Activated T-cell treated with anti-CD3 and anti-CD28 coated beads, Interleukin-2, amount 50 U/mL, for 24 hours (primary cell): ENCODE data around the gene WDR5.

Source experiments
- DNase-seq: peaks from one replicate; pipeline ENCODE4 v3.0.0-alpha.2; 2020
- H3K27ac Mint-ChIP-seq: 2 replicates; pipeline ENCODE4 v1.8.0; 2020; ENCODE audit warnings: mild to moderate bottlenecking, mixed read lengths
- H3K27me3 Mint-ChIP-seq: 2 replicates; pipeline ENCODE4 v1.8.0; 2020; ENCODE audit warnings: mixed read lengths
- H3K36me3 Mint-ChIP-seq: 2 replicates; pipeline ENCODE4 v1.8.0; 2020; ENCODE audit warnings: low read depth, mixed read lengths
- H3K4me1 Mint-ChIP-seq: 2 replicates; pipeline ENCODE4 v1.8.0; 2020; ENCODE audit warnings: low read depth, mixed read lengths
- H3K4me3 Mint-ChIP-seq: 2 replicates; pipeline ENCODE4 v1.8.0; 2020; ENCODE audit warnings: mild to moderate bottlenecking, moderate library complexity, mixed read lengths
- H3K9me3 Mint-ChIP-seq: 2 replicates; pipeline ENCODE4 v1.8.0; 2020; ENCODE audit warnings: mixed read lengths

Gene WDR5

DNA sequence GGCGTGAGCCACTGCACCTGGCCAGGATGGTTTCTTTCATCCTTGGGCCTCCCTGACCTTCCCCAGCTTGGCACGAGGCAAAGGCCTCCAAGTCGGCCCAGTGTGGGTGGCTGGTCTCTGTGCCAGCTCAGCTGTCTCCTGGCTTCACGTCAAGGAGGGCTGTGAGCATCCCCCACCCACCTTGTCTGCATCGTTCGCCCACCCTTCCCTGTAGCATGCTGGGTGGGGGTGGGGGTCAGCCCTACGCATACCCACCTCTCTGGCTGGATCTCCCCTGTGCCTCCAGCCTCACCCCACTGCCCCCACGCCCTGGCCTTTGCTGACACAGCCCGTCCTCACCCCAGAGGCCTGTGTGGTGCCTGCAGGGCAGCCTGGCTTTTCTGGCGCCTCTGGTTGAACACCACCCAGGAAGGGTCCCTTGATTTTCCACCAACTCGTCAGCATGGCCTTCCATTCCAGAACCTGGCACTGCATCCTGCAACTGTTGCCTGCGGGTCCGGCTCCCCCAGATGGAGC lies 8.8 kb upstream of the WDR5 start:
- Mint-ChIP-seq H3K9me3 (no peaks in the 10 kb centered on the region), H3K27me3 (no peaks in the 10 kb centered on the region), H3K36me3 (no peaks in the 10 kb centered on the region)

DNA sequence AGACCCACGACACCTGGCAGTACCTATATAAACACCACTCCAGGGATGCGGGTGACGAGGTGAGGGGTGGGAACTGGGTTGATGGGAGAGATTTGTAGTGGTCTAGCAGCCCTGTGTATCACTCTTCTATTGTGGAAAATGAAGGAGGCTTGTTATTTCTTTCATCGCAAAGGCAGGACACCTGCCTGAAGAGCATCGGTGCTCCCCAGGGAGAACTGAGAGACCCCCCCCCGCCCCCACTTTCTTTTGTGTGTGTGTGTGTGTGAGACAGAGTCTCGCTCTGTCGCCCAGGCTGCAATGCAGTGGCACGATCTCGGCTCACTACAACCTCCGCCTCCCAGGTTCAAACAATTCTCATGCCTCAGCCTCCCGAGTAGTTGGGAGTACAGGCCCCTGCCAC lies 8.3 kb upstream of the WDR5 start:
- Mint-ChIP-seq H3K9me3 (no peaks in the 10 kb centered on the region), H3K27me3 (no peaks in the 10 kb centered on the region), H3K36me3 (no peaks in the 10 kb centered on the region), H3K4me3 (no peak overlapping the region), H3K4me1 (peaks cover 2% of the 10 kb centered on the region), H3K27ac (no peak overlapping the region)
- no peak for DNase-seq

More for the DNA sequence above, 8.8 kb upstream of the WDR5 start:
- Mint-ChIP-seq H3K4me1 (peaks cover 2% of the 10 kb centered on the region), H3K4me3 (no peak overlapping the region), H3K27ac (no peak overlapping the region)
- DNase-seq: no peak

DNA sequence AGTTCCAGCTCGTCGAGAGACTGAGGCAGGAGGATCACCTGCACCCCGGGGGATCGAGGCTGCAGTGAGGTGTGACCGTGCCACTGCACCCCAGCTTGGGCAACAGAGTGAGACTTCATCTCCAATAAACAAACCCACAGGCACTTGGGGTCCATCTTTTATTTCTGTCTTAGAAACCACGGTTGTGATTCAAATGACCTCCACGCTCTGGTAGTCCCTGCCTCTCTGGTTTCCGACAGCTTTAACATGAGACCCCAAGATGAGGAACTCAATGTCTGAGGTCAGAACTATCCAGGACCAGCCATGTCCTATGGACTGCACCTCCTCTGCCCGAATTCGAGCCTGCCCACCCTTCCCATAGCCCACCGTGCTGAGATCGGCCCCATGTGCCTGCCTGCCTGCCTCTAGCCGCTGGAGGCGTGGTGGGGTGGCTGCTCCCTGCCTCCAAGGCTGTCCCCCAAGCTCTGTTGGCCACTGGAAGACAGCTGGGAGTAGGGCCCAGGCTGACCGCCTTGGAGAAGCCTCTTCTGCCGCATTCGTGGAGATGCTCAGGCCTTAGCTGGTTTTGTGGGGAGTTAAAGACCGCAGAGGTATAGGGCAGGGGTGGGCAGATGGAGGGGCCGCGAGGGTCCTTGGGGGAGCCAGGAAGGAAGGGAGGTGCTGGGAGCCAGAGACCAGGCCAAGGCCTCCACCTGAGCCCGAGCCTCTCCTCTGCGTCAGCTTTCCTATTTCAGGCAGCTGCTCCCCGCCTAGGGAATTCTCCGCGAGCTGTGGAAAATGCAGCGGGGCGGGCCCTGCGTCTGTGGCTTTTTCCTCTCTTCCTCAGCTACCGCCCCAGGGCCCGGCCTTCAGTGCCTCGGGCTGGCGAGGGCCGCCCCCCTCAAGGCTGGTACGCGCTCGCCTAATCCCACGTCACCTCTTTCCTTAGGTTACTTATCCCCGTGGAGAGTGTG lies 6.9 kb upstream of the WDR5 start:
- no peaks in the 10 kb centered on the region for H3K36me3 Mint-ChIP-seq
- no peaks in the 10 kb centered on the region for H3K27me3 Mint-ChIP-seq

DNA sequence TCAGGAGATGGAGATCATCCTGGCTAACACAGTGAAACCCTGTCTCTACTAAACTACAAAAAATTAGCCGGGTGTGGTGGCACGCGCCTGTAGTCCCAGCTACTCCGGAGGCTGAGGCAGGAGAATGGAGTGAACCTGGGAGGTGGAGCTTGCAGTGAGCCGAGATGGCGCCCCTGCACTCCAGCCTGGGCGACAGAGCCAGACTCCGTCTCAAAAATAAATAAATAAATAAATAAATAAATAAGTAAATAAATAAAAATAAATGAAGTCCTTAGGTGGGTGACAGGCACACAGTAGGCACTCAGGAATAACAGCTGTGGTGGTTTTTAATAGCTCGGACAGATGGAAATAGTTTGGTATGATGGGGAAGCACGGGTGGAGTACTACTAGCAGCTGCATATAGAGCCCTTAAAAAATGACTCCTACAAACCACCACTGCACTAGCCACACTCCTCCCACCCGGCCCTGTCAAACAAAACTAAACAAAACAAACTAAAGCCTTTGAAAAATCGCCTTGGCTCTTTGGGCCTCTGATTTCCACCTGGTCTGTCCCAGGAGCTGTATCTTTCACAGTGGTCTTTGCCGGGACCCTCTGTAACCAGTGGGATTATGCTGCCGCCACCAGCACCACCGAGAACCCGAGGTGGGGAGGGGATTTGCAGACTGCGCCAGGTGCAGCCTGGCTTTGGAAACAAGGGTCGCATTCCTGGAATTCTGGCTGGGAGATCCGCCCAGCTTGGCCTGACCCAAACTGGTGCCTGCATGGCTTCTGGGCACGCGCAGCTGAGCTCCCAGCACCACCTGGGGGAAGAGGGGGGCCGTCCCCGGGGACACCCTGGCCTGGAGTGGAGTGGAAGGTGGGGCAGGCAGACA lies 5.1 kb upstream of the WDR5 start:
- Mint-ChIP-seq H3K4me1 (peaks cover 13% of the 10 kb centered on the region), H3K36me3 (peaks cover 3% of the 10 kb centered on the region), H3K27ac (no peak overlapping the region), H3K4me3 (no peak overlapping the region), H3K27me3 (no peaks in the 10 kb centered on the region), H3K9me3 (no peaks in the 10 kb centered on the region)
- no peak for DNase-seq

More for the DNA sequence above, 6.9 kb upstream of the WDR5 start:
- Mint-ChIP-seq H3K4me3 (no peak overlapping the region), H3K9me3 (no peaks in the 10 kb centered on the region), H3K27ac (no peak overlapping the region), H3K4me1 (peaks cover 3% of the 10 kb centered on the region)
- no peak for DNase-seq

DNA sequence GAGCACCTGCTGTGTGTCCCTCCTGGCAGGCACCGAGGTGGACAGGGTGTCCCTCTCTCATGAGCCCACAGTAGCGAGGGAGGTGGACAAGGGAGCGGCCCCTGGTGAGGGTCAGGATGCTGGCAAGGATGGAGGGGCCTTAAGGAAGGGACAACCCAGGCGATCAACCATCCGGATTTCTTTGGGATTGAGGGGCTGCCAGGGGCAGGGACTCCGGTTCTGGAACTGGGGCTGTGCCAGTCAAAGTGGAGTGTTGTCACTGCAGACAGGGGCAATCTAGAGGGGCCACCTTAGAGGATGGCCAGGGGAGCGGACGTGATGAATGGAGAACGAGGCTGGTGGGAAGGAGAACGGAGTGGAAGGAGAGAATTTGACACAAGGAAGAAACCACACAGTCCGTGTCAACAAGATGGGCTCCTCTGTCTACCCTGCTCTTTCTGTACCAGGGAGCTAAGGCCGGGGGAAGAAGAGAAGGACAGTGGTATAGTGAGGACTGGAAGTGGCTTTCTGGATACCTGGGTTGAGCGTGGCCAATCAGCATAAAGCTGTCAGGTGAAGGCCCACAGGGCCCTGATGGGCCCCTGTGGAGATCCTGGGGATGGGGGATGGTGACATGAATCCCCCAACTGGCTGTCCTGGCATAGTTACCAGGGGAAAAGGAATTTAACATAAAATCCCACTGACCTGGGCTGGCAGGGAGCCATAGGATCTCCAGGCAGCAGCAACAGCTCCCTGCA lies 4.2 kb upstream of the WDR5 start:
- no peak overlapping the region for H3K27ac Mint-ChIP-seq
- no peak for DNase-seq
- no peaks in the 10 kb centered on the region for H3K9me3 Mint-ChIP-seq
- no peak overlapping the region for H3K4me3 Mint-ChIP-seq
- peaks cover 13% of the 10 kb centered on the region for H3K4me1 Mint-ChIP-seq
- H3K27me3 Mint-ChIP-seq: no peaks in the 10 kb centered on the region
- H3K36me3 Mint-ChIP-seq: peaks cover 4% of the 10 kb centered on the region

DNA sequence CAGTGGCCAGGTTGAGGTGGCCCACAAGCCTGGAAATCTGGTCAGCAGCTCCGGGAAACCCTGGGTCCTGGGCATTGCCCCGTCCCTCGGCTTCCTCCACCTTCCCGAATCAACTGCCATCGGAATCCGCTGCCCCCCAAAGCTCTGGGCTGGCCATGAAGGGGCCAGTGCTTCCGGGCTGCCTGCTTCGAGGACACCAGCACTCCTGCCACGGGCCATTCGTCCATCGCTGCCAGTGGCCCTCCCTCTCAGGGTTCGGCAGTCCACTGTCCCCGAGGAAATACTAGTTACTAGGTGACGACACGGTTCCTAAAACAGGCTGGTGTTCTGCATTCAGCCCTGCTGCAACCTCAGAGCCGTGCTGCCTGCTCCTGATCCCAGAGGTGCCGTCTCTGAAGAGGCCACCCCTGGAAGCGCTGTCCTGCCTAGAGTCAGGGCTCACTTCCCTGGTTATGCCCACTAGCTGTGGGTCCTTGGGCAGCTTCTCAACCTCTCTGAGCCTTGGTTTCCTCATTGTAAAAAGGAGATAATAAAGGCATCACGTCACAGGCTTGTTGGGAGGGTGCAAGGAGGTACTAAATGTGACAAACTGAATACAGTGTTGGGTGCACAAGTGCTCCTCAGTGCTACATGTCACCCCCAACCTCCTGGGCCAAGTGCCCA lies 3.5 kb upstream of the WDR5 start:
- Mint-ChIP-seq H3K27ac (peak overlapping the region; percentile 40), H3K27me3 (no peaks in the 10 kb centered on the region), H3K4me3 (no peak overlapping the region), H3K36me3 (peaks cover 11% of the 10 kb centered on the region), H3K9me3 (no peaks in the 10 kb centered on the region), H3K4me1 (peaks cover 19% of the 10 kb centered on the region)
- DNase-seq: no peak

DNA sequence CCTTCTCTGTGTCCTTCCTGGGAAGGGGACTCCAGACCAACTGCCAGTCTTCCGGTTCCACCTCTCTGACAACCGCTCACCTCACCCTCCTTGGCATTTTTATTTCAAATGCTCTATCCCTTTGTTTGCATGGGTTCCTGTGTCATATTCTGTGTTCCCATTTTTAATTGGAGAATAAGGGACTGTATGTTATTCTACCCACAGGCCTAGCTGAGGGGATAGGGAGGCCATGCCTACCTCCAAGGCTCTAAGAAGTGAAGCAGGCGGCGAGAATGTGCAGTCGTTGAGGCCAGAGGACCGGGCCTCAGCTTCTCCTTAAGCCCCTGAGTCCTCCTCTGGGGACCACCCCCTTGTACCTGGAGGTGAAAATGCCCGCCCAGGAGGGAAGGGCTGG lies 936 bp upstream of the WDR5 start:
- no peak for DNase-seq
- Mint-ChIP-seq H3K27ac (peak overlapping the region; percentile 90), H3K27me3 (no peaks in the 10 kb centered on the region), H3K36me3 (peaks cover 35% of the 10 kb centered on the region), H3K9me3 (no peaks in the 10 kb centered on the region), H3K4me3 (peak overlapping the region; percentile 91), H3K4me1 (peaks cover 40% of the 10 kb centered on the region)

DNA sequence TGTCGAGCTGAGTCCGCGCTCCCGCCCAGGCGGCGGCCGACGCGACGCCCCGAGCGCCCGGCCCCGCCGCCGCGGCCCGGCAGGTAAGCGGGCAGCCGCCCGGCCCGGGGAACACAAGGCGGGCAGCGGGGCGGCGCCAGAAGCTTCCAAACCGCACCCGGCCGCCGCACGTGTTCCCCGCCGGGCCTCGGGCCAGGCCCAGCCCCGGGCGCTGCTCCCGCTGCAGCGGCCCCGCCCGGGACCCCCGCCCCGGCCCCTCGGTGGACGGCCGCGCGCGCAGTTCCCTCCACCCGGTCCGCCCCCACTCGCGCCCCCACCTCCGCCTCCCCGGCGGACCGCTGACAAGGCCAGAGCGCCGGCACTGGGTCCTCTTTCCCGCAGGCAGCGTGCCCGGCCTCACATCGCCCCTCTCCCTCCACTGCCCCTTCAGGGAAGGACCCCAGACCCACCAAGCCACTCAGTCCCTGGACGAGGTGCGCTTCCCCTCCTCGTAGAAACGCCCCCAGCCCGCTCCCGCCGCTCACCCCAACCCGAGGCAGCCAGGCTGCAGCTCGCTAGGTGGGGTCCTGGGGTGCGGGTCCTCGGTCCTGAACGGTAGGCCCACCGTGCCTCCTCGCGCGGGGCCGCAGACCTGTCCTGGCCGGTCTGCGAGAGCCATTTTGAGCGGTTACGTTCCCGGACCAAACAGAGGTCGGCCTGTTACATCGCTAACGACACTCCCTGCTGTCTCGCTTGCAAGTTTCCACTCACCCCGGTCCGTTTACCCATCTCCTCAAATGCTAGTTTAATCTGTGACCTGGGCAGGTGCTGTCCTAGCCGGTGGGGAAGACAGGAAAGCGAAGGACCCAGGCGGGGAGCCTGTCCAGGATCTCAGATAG lies 475 bp downstream of the WDR5 start:
- Mint-ChIP-seq H3K9me3 (no peaks in the 10 kb centered on the region), H3K27me3 (no peaks in the 10 kb centered on the region), H3K27ac (peak overlapping the region; percentile 88), H3K4me3 (peak overlapping the region; percentile 94), H3K36me3 (peaks cover 49% of the 10 kb centered on the region), H3K4me1 (peaks cover 42% of the 10 kb centered on the region)
- DNase-seq: peak; percentile 56

DNA sequence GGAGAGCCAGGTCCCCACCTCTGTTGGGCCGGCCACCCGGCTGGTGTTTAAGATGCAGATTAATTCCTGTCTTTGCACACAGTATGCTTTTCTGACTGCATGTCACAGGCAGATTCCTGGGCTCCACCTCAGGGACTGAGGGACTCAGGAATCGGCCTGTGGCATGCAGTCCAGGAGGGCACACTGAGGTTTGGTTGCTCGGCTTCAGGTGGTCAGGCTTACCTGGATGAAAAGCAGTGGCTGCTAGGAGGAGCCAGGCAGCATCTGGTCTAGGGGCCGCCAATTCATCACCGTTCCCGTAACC lies 1.1 kb downstream of the WDR5 start:
- no peak for DNase-seq
- Mint-ChIP-seq H3K9me3 (no peaks in the 10 kb centered on the region), H3K27ac (peak overlapping the region; percentile 88), H3K4me3 (peak overlapping the region; percentile 94), H3K4me1 (peaks cover 42% of the 10 kb centered on the region), H3K36me3 (peaks cover 55% of the 10 kb centered on the region), H3K27me3 (no peaks in the 10 kb centered on the region)

DNA sequence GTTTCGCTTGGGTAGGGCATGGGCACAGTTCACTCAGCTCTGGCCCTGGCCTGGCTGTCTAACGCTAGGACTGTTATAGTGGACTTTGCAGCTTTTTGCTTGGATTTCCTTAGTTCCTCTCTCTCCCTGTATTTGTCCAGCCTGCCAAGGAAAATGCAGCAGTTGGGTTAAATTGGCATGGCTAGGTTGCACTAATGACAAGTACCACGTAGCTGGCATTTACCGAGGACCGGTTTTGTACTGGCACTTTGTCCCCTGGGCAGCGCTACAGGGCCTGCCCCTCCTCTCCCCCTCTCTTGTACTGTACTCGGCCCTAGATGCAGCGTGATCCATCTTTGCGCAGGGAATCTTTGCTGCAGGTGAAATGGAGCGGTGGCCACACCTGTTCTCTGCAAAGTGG lies 2.4 kb downstream of the WDR5 start:
- peak overlapping the region; percentile 80 for H3K27ac Mint-ChIP-seq
- H3K4me1 Mint-ChIP-seq: peaks cover 42% of the 10 kb centered on the region
- DNase-seq: no peak
- H3K9me3 Mint-ChIP-seq: no peaks in the 10 kb centered on the region
- H3K4me3 Mint-ChIP-seq: peak overlapping the region; percentile 94
- H3K27me3 Mint-ChIP-seq: no peaks in the 10 kb centered on the region
- peaks cover 64% of the 10 kb centered on the region for H3K36me3 Mint-ChIP-seq

DNA sequence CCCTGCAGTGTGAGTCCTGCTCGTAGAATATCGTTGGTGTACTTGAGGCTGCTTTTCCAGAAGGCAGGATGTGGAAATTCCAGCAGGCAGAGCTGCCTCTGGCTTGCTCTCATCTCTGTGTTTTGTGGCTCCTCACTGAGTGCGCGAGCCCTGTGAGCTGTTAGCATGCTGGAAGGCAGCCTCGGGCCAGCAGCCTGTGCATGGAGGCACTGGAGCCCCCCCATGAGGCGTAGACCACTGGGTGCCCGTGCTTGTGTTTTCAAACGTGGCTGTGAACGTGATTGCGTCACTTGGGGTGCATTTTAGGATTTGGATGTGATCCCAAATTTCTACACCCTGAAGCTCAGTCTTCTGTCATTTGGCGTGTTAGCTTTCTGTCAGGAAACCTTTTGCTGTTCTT lies 3.2 kb downstream of the WDR5 start:
- DNase-seq: no peak
- no peaks in the 10 kb centered on the region for H3K27me3 Mint-ChIP-seq
- peak overlapping the region; percentile 4 for H3K27ac Mint-ChIP-seq
- H3K4me3 Mint-ChIP-seq: no peak overlapping the region
- no peaks in the 10 kb centered on the region for H3K9me3 Mint-ChIP-seq
- H3K4me1 Mint-ChIP-seq: peaks cover 38% of the 10 kb centered on the region
- H3K36me3 Mint-ChIP-seq: peaks cover 71% of the 10 kb centered on the region

DNA sequence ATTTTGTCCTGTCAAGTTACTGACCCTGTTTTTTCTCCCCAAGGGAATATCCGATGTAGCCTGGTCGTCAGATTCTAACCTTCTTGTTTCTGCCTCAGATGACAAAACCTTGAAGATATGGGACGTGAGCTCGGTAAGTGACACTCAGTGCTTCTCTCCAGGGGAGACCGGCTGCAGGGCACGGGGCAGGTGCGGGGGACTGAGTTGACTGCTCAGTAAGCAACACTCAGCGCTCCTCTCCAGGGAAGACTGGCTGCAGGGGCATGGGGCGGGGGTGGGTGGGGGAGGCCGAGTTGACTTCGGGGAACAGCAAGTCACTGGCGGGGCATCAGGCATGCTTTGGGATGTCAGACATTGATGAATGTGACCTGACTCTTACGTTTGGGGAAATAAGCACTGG lies 6.0 kb downstream of the WDR5 start:
- H3K9me3 Mint-ChIP-seq: no peaks in the 10 kb centered on the region
- H3K4me3 Mint-ChIP-seq: no peak overlapping the region
- peaks cover 89% of the 10 kb centered on the region for H3K36me3 Mint-ChIP-seq
- H3K27ac Mint-ChIP-seq: no peak overlapping the region
- peaks cover 27% of the 10 kb centered on the region for H3K4me1 Mint-ChIP-seq
- DNase-seq: no peak
- H3K27me3 Mint-ChIP-seq: no peaks in the 10 kb centered on the region

DNA sequence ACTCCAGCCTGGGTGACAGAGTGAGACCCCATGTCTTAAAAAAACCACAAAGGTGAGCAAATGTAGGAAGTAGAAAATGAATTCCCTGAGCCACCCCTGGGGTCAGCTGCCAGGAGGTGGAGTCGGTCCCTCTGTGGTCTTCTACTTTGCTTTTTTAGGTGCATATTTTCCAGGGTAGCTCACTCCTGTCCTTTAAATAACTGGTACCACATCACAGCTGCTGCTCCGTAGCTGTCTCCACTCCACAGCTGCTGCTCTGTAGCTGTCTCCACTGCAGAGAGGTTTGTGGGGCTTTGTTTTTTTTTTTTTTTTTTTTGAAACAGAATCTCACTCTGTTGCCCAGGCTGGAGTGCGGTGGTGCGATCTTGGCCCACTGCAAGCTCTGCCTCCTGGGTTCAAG lies 8.9 kb downstream of the WDR5 start:
- Mint-ChIP-seq H3K27me3 (no peaks in the 10 kb centered on the region), H3K4me3 (no peak overlapping the region), H3K4me1 (peaks cover 4% of the 10 kb centered on the region), H3K27ac (no peak overlapping the region), H3K36me3 (peaks cover 89% of the 10 kb centered on the region), H3K9me3 (no peaks in the 10 kb centered on the region)
- DNase-seq: no peak
